ENCODE data around the gene TMEM213. TPM values are rescaled to one million over a fixed set of nuclear protein-coding genes. Genes with fewer than 3 reads are reported as not detected.

The TMEM213 gene
- polyA plus RNA-seq, 1 donor (not counting 4 experiments of a cell fraction or from before 2014, with no cell fraction given) = not detected

GRCh38 chr7:138816650-138817049 is 18.9 kb downstream of the TMEM213 start:
- DNase-seq (ENCODE audit: low read depth, low spot score) = no peak
- no peak overlapping the region for H3K4me2 ChIP-seq (ENCODE audit: control insufficient read depth, extremely low read depth, insufficient read depth, low read depth, low read length)
- H4K20me1 ChIP-seq (ENCODE audit: control insufficient read depth, extremely low read depth, insufficient read depth, low read length) = no peaks in the 10 kb centered on the region
- H3K79me2 ChIP-seq (ENCODE audit: control insufficient read depth, insufficient read depth, low read length) = no peaks in the 10 kb centered on the region
- TF ChIP-seq CTCF (optimal IDR thresholded peaks at IDR 0.05 in 1 of 3, IDR thresholded peaks at IDR 0.05 in 1 of 3, conservative IDR thresholded peaks at IDR 0.05 in 1 of 3; ENCODE audit: extremely low read depth in 1 of 3, insufficient read depth in 2 of 3, low read length in 3 of 3) (no peak), EZH2 (IDR thresholded peaks at IDR 0.05; ENCODE audit: low read length) (no peak)
- no peak overlapping the region for H3K27ac ChIP-seq (ENCODE audit: control insufficient read depth, insufficient read depth, low read length)
- no peaks in the 10 kb centered on the region for H3K36me3 ChIP-seq (ENCODE audit: control insufficient read depth in 2 of 2, extremely low read depth in 1 of 2, insufficient read depth in 2 of 2, low read length in 2 of 2)
- H3K9ac ChIP-seq (ENCODE audit: control insufficient read depth, extremely low read depth, insufficient read depth, low read length) = no peak overlapping the region
- no peaks in the 10 kb centered on the region for H3K4me1 ChIP-seq (ENCODE audit: control insufficient read depth, extremely low read depth, insufficient read depth, low read length)
- no peak for FAIRE-seq
- H3K9me1 ChIP-seq (ENCODE audit: control insufficient read depth, extremely low read depth, insufficient read depth, low read length) = no peaks in the 10 kb centered on the region
- no peaks in the 10 kb centered on the region for H3K27me3 ChIP-seq (ENCODE audit: control insufficient read depth, extremely low read depth, insufficient read depth, low read length)
- no peak overlapping the region for H3K4me3 ChIP-seq (ENCODE audit: control insufficient read depth in 2 of 3, extremely low read depth in 1 of 3, insufficient read depth in 2 of 3, low read depth in 1 of 3, low read length in 3 of 3)
- dilution Hi-C loops (cut with MboI; ENCODE audit: extremely low pct_ligation_motif_present, low sequenced_read_pairs) = no loop called here
- H3K9me3 ChIP-seq (ENCODE audit: control insufficient read depth, low read depth, low read length) = no peaks in the 10 kb centered on the region
- no peak overlapping the region for H2AFZ ChIP-seq (ENCODE audit: control insufficient read depth, low read length)

- H3K36me3 ChIP-seq (ENCODE audit: control insufficient read depth in 2 of 2, extremely low read depth in 1 of 2, insufficient read depth in 2 of 2, low read length in 2 of 2) = no peaks in the 10 kb centered on the region
- DNase-seq (ENCODE audit: low read depth, low spot score) (no peak), FAIRE-seq (no peak)
- H3K27me3 ChIP-seq (ENCODE audit: control insufficient read depth, extremely low read depth, insufficient read depth, low read length) = no peaks in the 10 kb centered on the region
- H3K9me1 ChIP-seq (ENCODE audit: control insufficient read depth, extremely low read depth, insufficient read depth, low read length) = no peaks in the 10 kb centered on the region
- TF ChIP-seq CTCF (optimal IDR thresholded peaks at IDR 0.05 in 1 of 3, IDR thresholded peaks at IDR 0.05 in 1 of 3, conservative IDR thresholded peaks at IDR 0.05 in 1 of 3; ENCODE audit: extremely low read depth in 1 of 3, insufficient read depth in 2 of 3, low read length in 3 of 3) = no peak
- TF ChIP-seq EZH2 (IDR thresholded peaks at IDR 0.05; ENCODE audit: low read length) = no peak
- H3K9ac ChIP-seq (ENCODE audit: control insufficient read depth, extremely low read depth, insufficient read depth, low read length) = no peak overlapping the region
- H3K4me2 ChIP-seq (ENCODE audit: control insufficient read depth, extremely low read depth, insufficient read depth, low read depth, low read length) = no peak overlapping the region
- H2AFZ ChIP-seq (ENCODE audit: control insufficient read depth, low read length) = no peak overlapping the region
- no peak overlapping the region for H3K27ac ChIP-seq (ENCODE audit: control insufficient read depth, insufficient read depth, low read length)
- H3K4me3 ChIP-seq (ENCODE audit: control insufficient read depth in 2 of 3, extremely low read depth in 1 of 3, insufficient read depth in 2 of 3, low read depth in 1 of 3, low read length in 3 of 3) = no peak overlapping the region
- H4K20me1 ChIP-seq (ENCODE audit: control insufficient read depth, extremely low read depth, insufficient read depth, low read length) = no peaks in the 10 kb centered on the region
- dilution Hi-C loops (cut with MboI; ENCODE audit: extremely low pct_ligation_motif_present, low sequenced_read_pairs) = no loop called here
- H3K79me2 ChIP-seq (ENCODE audit: control insufficient read depth, insufficient read depth, low read length) = no peaks in the 10 kb centered on the region
- H3K4me1 ChIP-seq (ENCODE audit: control insufficient read depth, extremely low read depth, insufficient read depth, low read length) = no peaks in the 10 kb centered on the region
- no peaks in the 10 kb centered on the region for H3K9me3 ChIP-seq (ENCODE audit: control insufficient read depth, low read depth, low read length)
Observed at GRCh38 chr7:138819625-138820024, 21.8 kb downstream of the TMEM213 start.

Measured in keratinocyte (primary cell).